GM18870 (cell line): ENCODE results near the gene TBC1D30.

Source experiments
- ATAC-seq: cut with Tn5 transposase; IDR thresholded peaks from one replicate; pipeline ENCODE4 v1.9.1; 2021; ENCODE audit warnings: moderate library complexity; ENCODE audit not compliant: unreplicated experiment

TBC1D30 gene

GRCh38 chr12:64858882-64859605, 34.6 kb downstream of the TBC1D30 start:
- no peak for ATAC-seq

DNA sequence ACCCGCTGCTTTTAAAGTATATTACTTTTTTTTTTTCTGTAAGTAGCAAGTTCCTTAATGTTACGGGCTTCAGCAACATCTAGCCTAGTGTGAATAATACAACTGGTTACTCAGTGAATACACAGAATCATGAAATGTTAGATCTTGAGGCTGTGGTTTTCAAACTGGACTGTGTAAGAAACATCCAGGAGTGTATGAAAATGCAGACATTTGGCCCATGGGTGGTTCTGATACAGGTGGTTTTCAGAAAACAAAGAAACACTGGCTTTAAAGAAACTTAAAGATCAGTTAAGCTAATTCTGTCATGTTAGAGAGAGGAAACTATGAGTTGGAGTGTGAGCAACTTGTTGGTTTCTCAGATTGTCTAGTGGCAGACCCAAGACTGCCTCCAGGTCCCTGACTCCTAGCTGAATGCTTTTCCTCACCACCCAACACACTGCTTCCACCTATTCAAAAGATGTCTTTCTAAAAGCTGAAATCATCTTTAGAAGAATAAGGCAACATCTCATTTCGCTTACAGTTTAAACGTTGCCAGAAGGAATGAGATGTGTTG, 36.1 kb downstream of the TBC1D30 start:
- ATAC-seq, result no peak

DNA sequence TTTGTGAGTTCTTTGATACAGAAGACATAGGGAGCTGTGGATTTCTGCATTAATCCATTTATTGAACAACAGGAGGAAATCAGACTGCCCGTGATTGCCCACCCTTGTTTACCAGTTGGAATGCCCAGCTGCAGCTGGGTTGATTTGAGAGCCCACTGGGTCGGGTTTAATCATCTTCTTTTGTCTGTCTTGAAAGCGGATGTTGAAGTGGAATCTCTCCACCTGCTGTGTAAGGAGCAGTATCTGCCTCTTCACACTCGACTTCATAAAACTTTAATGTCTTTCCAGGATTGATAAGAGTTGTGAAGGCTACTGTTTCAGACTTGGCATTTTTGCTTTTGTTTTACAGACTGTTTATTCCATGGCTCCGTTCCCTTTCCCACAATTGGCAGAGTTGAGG, 39.9 kb downstream of the TBC1D30 start:
- no peak for ATAC-seq

DNA sequence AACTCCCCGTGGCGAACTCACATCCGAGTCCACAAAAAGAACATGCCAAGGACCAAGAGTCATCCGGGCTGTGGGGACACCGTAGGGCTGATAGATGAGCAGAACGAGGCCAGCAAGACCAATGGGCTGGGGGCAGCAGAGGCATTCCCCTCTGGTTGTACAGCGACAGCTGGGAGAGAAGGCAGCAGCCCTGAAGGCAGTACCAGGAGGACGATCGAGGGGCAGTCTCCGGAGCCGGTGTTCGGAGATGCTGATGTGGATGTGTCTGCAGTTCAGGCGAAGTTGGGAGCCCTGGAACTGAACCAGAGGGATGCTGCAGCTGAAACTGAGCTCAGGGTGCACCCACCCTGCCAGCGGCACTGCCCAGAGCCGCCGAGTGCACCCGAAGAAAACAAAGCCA, 50.7 kb downstream of the TBC1D30 start:
- ATAC-seq, result no peak

GRCh38 chr12:64876388-64877071, 52.1 kb downstream of the TBC1D30 start:
- ATAC-seq, result peak; percentile 7

DNA sequence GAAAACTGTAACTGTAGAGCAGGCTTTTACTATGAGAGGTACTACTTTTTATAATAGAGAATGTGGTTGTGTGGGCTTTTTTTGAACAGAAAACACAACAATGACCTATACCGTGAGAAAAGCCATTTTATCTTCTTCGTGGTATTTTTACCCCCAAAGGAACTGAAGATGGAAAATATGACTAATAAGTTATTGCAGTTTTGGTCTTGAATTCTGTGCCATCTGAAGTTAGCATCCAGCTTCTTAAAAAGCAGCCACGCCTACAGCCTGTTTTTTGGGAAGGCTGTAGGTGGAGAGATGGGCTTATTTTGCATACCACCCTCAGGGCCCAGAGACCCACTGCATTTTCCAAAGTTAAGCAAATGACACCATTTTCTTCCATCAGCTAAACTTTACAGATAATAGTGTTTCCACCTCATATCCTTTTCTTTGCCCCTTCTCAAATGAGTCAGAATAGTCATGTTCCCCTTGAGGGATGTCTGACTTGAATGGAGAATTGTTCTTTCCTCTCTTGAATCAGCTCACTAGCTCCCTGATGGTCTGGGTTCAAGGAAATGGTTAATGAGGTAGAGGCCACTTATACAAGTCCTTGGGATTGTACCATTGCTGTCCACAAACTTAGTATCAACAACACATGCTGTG, 53.0 kb downstream of the TBC1D30 start:
- ATAC-seq, result peak; percentile 89

- ATAC-seq, result no peak
Measured at GRCh38 chr12:64882687-64883086, 58.2 kb downstream of the TBC1D30 start.

DNA sequence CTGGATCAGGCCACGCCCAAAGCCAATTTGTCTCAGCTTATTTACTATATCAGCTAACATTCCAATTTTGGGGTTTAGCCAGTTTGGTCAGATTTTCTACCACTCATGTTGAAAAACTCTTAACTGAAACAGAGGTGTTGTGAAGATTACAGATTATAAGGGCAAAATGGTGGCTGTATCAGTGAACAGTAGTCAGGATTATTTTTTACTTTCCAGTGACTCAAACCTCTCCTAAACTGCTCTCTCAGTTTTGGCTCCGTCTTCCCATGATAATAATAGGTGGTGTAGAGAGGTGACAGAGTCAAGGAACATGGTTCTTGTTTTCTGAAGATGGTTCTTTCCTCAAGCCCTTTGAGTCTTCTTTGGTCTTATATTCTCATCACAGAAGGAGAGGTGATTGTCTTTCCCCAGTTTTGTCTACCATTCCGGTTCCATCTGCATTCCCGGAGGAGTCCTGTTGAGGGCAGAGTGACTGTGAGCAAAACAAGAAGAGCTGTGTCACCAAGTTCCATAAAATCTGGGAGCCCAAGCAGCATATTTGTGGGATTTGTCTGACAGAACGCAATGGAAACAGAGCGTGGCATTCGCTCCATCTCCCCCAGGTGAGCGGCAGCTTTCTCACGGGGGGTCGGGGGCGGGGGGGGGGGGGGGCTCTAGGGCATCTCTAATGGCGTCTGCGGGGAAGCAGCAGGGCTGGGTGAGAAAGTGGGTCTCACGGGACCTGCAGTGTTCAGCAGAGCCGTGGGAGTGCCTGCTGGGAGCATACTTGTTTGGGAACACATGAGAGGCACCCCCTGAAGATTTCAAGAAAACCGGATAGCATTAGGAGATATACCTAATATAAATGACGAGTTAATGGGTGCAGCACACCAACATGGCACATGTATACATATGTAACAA, 59.1 kb downstream of the TBC1D30 start:
- peak; percentile 69 for ATAC-seq

GRCh38 chr12:64884164-64884542, 59.7 kb downstream of the TBC1D30 start:
- ATAC-seq, result no peak

- ATAC-seq, result no peak
Measured at GRCh38 chr12:64884728-64885127, 60.3 kb downstream of the TBC1D30 start.

GRCh38 chr12:64889434-64890216, 65.2 kb downstream of the TBC1D30 start:
- no peak for ATAC-seq

GRCh38 chr12:64890873-64891468, 66.5 kb downstream of the TBC1D30 start:
- ATAC-seq, result peak; percentile 68

GRCh38 chr12:64891629-64892028, 67.2 kb downstream of the TBC1D30 start:
- no peak for ATAC-seq

- no peak for ATAC-seq
Measured at GRCh38 chr12:64892561-64892960, 68.1 kb downstream of the TBC1D30 start.

DNA sequence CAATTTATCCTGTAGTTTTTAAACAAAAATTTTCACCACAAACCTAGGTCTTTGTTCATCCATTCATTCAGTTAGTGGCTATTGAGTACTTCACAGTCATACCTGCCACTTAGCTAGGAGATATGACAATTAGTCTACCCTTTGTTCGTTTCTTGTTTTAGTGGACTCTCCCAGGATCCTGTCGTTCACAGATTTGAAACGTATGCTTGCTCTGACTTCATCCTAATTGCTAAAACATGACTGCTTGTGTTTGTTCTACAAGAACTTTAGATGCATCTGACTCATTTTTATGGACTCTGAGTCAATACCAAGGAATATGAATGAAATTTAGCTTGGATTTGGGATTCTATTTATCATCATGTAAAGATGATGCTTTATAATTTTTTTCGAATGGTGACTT, 69.5 kb downstream of the TBC1D30 start:
- no peak for ATAC-seq

DNA sequence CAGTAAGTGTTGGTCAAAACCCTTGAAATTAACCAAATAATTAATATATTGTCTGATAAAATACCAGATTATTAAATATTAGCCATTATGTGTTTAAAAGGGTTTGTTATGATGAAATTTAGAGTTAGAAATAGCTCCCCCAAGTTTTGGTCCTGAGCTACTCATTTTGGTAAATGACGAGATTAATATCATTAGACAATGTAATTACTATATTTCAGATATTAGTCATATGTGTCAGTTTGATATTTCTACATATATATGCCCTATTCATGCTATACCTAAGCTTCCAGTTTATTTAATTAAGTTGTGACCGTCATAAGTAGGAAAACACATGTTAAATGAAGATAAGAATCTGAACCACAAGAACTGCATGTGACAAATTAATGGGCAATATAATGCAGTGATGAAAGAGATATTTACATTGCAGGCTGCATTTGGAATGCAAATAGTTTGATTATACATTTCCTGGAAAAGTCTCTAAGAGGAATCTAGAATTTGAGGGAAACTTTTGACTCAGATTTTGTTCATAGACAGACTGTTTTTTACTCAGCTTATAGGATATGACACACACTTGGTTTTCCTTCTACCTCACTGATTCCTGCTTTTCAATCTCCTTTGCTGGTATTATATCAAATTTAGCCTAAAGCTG, 70.5 kb downstream of the TBC1D30 start:
- no peak for ATAC-seq

- no peak for ATAC-seq
Measured at GRCh38 chr12:64895526-64895925, 71.1 kb downstream of the TBC1D30 start.

DNA sequence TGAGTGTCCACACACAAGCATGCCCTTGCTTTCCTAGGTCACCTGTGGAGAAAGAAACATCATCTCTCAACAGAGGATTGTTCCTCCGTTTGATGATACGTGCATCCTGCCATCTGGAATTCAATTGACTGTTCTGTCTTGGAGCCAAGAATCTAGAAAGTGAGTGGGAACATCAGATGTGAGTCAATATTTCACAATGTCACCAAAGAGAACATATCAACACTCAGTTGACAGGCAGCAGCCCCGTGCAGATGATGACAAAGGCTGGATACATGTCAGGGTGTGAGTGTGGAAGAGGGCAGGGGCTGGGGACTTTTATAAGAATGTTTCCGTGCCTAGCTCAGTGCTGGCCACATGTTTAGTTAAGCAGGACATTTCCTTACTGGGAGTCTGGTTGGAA, 76.1 kb downstream of the TBC1D30 start:
- ATAC-seq, result no peak

DNA sequence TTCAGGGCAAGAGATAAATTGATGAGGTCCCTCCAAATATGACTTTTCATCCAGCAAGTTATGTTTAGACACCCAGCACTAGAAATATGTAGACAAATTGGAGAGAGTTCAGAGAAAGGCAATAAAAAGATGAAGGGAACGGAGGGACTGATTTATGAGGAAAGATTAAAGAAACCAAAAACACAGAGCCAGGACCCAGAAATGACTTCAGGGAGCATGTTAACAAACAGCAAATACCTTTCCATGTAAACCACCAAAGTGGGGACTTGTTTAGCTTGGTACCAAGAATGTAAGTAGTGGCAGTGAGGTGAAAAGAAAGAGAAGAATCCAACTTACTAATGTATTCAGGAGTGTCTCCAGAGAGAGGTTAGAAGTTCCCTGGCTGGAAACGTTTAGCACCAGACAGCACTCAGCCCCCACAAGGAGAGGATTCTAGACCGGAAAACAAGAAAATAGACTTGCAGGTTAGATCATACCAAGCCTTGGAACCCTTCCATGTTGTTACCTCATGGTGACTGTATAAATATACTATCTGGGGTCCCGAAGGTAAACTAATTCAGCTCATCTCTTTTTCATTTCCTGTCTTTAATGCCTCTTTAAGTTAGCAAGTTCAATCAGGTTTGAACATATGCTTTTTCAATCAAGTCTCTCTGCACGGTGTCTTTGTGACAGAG, 79.2 kb downstream of the TBC1D30 start:
- no peak for ATAC-seq
